ENCODE data around the gene FBXW11. TPM values are rescaled to one million over a fixed set of nuclear protein-coding genes. Genes with fewer than 3 reads are reported as not detected.
A peak's percentile ranks its signal among the peaks of the same experiment; 100 is the strongest.
"Not testable (repeated sequence)": the region's sequence is repeated elsewhere in the genome, so short reads cannot be mapped to it uniquely, and the experiment has no call there.

FBXW11 gene
- total RNA-seq, 1 donor, result 41.7 TPM

DNA sequence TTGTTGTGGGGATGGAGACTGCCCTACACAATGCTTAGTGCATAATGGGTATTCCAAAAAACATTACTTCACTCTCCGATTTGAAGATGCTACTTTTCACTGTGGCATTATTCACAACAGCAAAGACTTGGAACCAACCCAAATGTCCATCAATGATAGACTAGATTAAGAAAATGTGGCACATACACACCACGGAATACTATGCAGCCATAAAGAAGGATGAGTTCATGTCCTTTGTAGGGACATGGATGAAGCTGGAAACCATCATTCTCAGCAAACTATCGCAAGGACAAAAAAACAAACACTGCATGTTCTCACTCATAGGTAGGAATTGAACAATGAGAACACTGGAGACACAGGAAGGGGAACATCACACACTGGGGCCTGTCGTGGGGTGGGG is 90.7 kb downstream of the FBXW11 start:
- not testable (repeated sequence) for DNase-seq (ENCODE audit: low read depth in 2 of 3, low spot score in 2 of 3)

GRCh38 chr5:171914726-171915338 is 91.6 kb downstream of the FBXW11 start:
- DNase-seq (ENCODE audit: low read depth in 2 of 3, low spot score in 2 of 3), result no peak

DNA sequence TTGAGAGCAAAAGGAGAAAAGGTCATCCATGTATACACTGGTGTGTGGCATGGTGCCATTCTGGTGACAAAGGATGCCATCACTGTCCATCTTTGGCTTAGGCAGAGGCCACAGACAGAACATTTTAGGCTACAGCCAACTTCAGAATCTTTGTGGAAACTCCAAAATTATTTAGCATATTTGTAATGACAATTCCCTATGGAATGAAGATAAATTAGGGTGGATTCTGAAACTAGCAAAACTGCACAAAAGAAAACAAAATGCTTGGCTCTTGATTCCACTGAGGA is 92.5 kb downstream of the FBXW11 start:
- DNase-seq (ENCODE audit: low read depth in 2 of 3, low spot score in 2 of 3), result no peak

- DNase-seq (ENCODE audit: low read depth in 2 of 3, low spot score in 2 of 3), result no peak
These were observed 95.3 kb downstream of the FBXW11 start for GRCh38 chr5:171911152-171911551.

DNA sequence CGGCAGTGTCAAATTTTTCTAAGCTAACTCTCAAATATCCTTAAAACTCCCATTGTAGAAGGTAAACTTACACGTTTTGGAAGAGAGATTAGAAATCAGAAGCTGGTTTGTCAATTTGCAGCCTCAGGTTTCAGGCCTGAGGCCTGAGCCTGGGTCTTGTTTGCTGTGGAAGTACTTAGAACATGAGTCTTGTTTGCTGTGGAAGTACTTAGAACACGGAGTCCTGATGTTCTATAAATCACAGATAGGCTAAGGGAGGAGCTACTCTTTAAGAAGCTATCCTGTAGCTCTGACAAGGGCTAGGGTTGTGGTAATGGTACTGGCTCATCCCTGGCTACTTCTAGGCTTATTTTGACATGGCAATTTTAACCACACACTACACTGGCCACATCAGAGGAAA is 97.8 kb downstream of the FBXW11 start:
- no peak for DNase-seq (ENCODE audit: low read depth in 2 of 3, low spot score in 2 of 3)

DNA sequence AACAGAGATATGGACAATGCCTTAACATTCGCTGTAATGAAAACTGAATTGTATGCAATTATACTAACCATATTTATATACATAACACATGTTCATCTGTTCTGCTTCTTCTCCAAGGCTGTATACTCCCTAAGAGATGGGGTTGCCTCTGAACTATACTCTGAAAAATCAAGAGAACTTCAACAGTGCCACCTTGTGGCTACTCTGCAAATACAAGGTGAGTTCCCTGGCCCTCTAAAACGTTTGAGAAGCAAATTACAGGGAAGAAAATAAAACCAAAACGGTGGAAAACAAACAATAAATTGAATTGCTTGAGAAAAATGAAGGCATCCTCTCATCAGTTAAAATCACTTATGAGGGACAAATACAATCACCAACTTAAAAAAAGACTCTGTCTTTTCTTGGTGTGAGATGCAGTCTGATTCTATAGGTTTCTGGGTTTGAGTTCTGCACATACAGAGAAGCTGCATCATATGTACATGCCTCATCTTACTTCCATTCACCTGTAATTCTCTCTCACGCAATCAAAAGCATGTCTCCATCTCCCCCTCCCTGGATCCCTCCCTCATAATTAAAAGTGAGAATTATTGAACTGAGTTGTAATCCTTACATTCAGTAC is 98.6 kb downstream of the FBXW11 start:
- peak; percentile 24 to 89 (median 68) for DNase-seq (ENCODE audit: low read depth in 2 of 3, low spot score in 2 of 3)

GRCh38 chr5:171906703-171907590 is 99.5 kb downstream of the FBXW11 start:
- DNase-seq (ENCODE audit: low read depth in 2 of 3, low spot score in 2 of 3), result no peak

DNA sequence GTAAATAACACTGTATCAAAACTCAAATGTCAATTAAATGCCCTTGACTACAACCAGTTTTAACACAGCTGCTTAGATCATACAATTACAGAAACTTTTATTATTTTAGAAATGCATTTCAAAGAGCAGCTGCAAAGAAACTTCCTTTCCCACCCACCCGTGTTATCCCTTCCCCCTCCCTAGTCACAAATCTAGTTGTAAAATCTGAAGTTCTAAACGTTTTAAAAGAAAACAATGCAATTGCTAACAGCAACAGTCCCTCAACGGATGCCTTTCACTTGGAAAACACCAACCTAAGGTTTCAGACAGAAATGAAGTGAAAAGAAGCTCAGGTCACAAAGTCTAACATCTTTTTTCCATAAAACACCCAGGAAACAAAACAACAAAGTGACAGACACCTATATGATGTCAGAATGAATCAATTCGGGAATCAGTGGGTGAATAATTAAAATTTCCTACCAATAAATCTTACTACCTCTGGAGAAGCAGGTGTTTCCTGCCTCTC is 100.3 kb downstream of the FBXW11 start:
- DNase-seq (ENCODE audit: low read depth in 2 of 3, low spot score in 2 of 3), result peak in 1 of 3 donors; percentile 40

DNA sequence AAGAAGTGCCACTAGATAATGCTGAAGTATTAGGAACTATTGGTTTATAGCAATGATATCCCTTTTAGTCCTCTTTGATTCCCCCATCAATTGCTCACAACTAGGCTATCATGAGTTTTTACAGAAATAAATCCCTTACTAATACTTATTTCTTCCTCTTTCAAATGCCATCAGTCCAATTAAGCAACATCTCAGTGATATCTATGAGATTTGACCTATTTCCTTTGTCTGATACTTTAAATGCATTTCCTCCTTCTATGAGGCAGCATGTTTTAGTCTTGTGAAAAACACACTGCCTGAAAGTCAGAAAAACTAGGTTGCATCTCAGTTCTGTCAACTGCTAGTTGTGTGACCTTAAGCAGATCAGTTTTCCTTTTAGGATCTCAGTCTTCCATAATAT is 101.6 kb downstream of the FBXW11 start:
- peak in 1 of 3 donors; percentile 29 for DNase-seq (ENCODE audit: low read depth in 2 of 3, low spot score in 2 of 3)

DNA sequence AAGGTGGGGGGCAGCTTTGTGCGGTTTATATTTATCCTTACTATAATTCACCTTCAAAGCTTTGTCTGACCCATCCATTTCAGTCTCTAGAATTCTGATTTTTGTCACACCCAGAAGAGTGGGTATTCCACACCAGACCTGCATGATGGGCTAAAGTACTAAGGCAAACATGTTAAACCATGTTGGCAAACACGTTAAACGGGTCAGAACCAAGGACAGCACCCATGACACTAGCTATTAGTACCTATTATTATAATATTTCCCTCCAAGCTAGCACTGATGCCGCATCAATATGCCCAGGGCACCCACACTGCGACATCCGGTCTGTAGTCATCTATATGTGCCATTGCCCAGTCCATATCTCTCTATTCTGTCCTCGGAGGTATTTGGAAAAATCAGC is 104.7 kb downstream of the FBXW11 start:
- DNase-seq (ENCODE audit: low read depth in 2 of 3, low spot score in 2 of 3), result no peak

- no peak for DNase-seq (ENCODE audit: low read depth in 2 of 3, low spot score in 2 of 3)
These were observed 106.6 kb downstream of the FBXW11 start for GRCh38 chr5:171899792-171900191.

- DNase-seq (ENCODE audit: low read depth in 2 of 3, low spot score in 2 of 3), result no peak
These were observed 107.6 kb downstream of the FBXW11 start for GRCh38 chr5:171898879-171899278.

- no peak for DNase-seq (ENCODE audit: low read depth in 2 of 3, low spot score in 2 of 3)
These were observed 108.1 kb downstream of the FBXW11 start for GRCh38 chr5:171898386-171898785.

GRCh38 chr5:171897231-171897630 is 109.2 kb downstream of the FBXW11 start:
- no peak for DNase-seq (ENCODE audit: low read depth in 2 of 3, low spot score in 2 of 3)

- DNase-seq (ENCODE audit: low read depth in 2 of 3, low spot score in 2 of 3), result no peak
These were observed 111.4 kb downstream of the FBXW11 start for GRCh38 chr5:171895081-171895480.

DNA sequence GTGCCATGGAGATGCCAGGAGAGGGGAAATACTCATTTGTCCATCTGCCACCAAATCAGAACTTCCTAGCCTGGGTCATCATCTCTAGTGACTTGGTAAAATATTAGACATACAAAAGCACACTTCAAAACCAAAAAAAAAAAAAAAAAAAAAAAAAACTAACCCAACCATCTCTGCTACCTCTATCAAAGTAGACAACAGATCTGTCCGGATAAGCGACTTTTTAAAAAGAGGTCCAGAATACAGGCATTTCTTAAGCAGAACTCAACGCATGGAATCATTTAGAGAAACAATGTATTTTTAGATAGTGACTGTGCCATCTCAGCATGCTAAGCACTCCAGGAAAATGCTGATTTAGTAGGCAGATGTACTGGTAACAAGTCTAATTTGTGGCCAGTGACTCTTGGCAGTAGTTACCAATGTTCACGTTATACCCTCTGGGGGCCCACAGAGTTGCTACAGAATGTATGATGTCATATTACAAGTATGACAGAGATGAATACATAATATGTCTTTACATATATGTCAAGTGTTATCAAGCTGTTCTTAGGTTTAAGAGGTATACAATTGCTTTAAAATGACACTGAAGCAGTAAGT is 113.0 kb downstream of the FBXW11 start:
- no peak for DNase-seq (ENCODE audit: low read depth in 2 of 3, low spot score in 2 of 3)

DNA sequence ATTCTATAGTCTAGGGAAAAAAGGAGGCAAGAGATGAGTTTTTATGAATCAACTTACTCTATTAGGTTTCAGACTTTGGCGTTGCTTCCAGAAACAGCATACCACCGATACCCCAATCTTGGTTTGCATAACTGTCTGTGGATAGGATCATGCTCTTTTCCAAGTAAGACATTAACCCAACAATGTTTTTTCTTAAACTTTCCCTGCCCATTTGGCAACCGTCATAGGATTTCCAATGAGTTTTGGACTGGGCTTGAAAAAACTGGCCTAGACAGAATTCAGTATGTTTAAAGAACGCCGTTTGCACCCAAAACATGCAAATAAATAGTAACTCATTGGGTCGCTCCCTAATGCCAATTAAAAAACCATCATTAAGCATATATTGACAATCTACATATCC is 114.8 kb downstream of the FBXW11 start:
- DNase-seq (ENCODE audit: low read depth in 2 of 3, low spot score in 2 of 3), result no peak

DNA sequence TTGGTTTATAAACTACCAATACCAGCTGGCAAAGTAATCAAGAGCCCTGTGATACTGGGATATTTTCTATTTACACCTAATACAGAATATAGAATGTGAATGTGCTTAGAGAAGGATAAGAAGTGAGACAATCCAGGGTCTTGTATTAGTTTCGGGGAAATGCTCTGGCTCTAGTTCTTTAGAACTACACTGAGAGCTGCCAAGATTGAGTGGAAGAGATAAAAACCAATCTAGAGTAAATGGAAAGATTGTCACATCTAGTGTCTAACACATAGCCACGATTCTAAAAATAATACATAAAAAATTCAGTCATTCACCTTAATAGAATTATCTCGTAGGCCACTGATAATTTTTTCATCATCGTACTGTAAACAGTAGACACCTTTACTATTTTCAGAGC is 115.3 kb downstream of the FBXW11 start:
- DNase-seq (ENCODE audit: low read depth in 2 of 3, low spot score in 2 of 3), result no peak

- no peak for DNase-seq (ENCODE audit: low read depth in 2 of 3, low spot score in 2 of 3)
These were observed 118.4 kb downstream of the FBXW11 start for GRCh38 chr5:171888051-171888481.

GRCh38 chr5:171886037-171886436 is 120.4 kb downstream of the FBXW11 start:
- not testable (repeated sequence) for DNase-seq (ENCODE audit: low read depth in 2 of 3, low spot score in 2 of 3)

GRCh38 chr5:171882118-171882517 is 124.3 kb downstream of the FBXW11 start:
- DNase-seq (ENCODE audit: low read depth in 2 of 3, low spot score in 2 of 3), result no peak
